ENCODE measurements around the gene CATSPER1.

The CATSPER1 gene

GRCh38 chr11:66026017-66026529 is at the start of gene CATSPER1:
TSS of gene CATSPER1 (minus strand) at chr11:66026479. CDS start at chr11:66026379, 100 bp downstream.
- no peak for DNase-seq (ENCODE audit: low read depth in 2 of 3, low spot score in 2 of 3)

- no peak for DNase-seq (ENCODE audit: low read depth in 2 of 3, low spot score in 2 of 3)
Observed at GRCh38 chr11:66075273-66075672, 49.0 kb upstream of the CATSPER1 start.

- DNase-seq (ENCODE audit: low read depth in 2 of 3, low spot score in 2 of 3), result no peak
Observed at GRCh38 chr11:66073669-66074068, 47.4 kb upstream of the CATSPER1 start.

GRCh38 chr11:66072518-66072917 is 46.2 kb upstream of the CATSPER1 start:
- DNase-seq (ENCODE audit: low read depth in 2 of 3, low spot score in 2 of 3), result no peak

- DNase-seq (ENCODE audit: low read depth in 2 of 3, low spot score in 2 of 3), result no peak
Observed at GRCh38 chr11:66072081-66072480, 45.8 kb upstream of the CATSPER1 start.

- DNase-seq (ENCODE audit: low read depth in 2 of 3, low spot score in 2 of 3), result no peak
Observed at GRCh38 chr11:66071381-66071801, 45.1 kb upstream of the CATSPER1 start.

GRCh38 chr11:66070604-66071380 is 44.5 kb upstream of the CATSPER1 start:
- no peak for DNase-seq (ENCODE audit: low read depth in 2 of 3, low spot score in 2 of 3)

GRCh38 chr11:66069715-66070603 is 43.7 kb upstream of the CATSPER1 start, which contains the start of gene PACS1:
TSS of gene PACS1 (plus strand) at chr11:66070272. CDS start at chr11:66070487, 215 bp downstream.
- DNase-seq (ENCODE audit: low read depth in 2 of 3, low spot score in 2 of 3), result peak; percentile 34 to 76 (median 71)

- DNase-seq (ENCODE audit: low read depth in 2 of 3, low spot score in 2 of 3), result no peak
Observed at GRCh38 chr11:66068923-66069714, 42.8 kb upstream of the CATSPER1 start.

- DNase-seq (ENCODE audit: low read depth in 2 of 3, low spot score in 2 of 3), result peak; percentile 42 to 64 (median 63)
Observed at GRCh38 chr11:66068154-66068821, 42.0 kb upstream of the CATSPER1 start.

GRCh38 chr11:66067640-66068039 is 41.4 kb upstream of the CATSPER1 start:
- DNase-seq (ENCODE audit: low read depth in 2 of 3, low spot score in 2 of 3), result no peak

GRCh38 chr11:66066751-66067150 is 40.5 kb upstream of the CATSPER1 start:
- no peak for DNase-seq (ENCODE audit: low read depth in 2 of 3, low spot score in 2 of 3)

GRCh38 chr11:66064571-66064970 is 38.3 kb upstream of the CATSPER1 start:
- no peak for DNase-seq (ENCODE audit: low read depth in 2 of 3, low spot score in 2 of 3)

- no peak for DNase-seq (ENCODE audit: low read depth in 2 of 3, low spot score in 2 of 3)
Observed at GRCh38 chr11:66063900-66064299, 37.6 kb upstream of the CATSPER1 start.

GRCh38 chr11:66062408-66062807 is 36.1 kb upstream of the CATSPER1 start:
- DNase-seq (ENCODE audit: low read depth in 2 of 3, low spot score in 2 of 3), result no peak

GRCh38 chr11:66061268-66061667 is 35.0 kb upstream of the CATSPER1 start:
- no peak for DNase-seq (ENCODE audit: low read depth in 2 of 3, low spot score in 2 of 3)

- DNase-seq (ENCODE audit: low read depth in 2 of 3, low spot score in 2 of 3), result no peak
Observed at GRCh38 chr11:66059966-66060680, 33.8 kb upstream of the CATSPER1 start.

GRCh38 chr11:66056501-66056900 is 30.2 kb upstream of the CATSPER1 start:
- no peak for DNase-seq (ENCODE audit: low read depth in 2 of 3, low spot score in 2 of 3)

GRCh38 chr11:66055021-66055420 is 28.7 kb upstream of the CATSPER1 start:
- no peak for DNase-seq (ENCODE audit: low read depth in 2 of 3, low spot score in 2 of 3)

GRCh38 chr11:66052664-66052982 is 26.3 kb upstream of the CATSPER1 start:
- no peak for DNase-seq (ENCODE audit: low read depth in 2 of 3, low spot score in 2 of 3)

All from activated CD8-positive, alpha-beta memory T cell treated with anti-CD3 and anti-CD28 coated beads for 48 hours (primary cell).